ENCODE data around the gene SMIM41. TPM values are rescaled to one million over a fixed set of nuclear protein-coding genes. Genes with fewer than 3 reads are reported as not detected.

Gene SMIM41
- total and polyA plus RNA-seq, 2 donors (not counting 1 experiment from before 2014, with no cell fraction given), result 2.0 to 4.8 TPM

DNA sequence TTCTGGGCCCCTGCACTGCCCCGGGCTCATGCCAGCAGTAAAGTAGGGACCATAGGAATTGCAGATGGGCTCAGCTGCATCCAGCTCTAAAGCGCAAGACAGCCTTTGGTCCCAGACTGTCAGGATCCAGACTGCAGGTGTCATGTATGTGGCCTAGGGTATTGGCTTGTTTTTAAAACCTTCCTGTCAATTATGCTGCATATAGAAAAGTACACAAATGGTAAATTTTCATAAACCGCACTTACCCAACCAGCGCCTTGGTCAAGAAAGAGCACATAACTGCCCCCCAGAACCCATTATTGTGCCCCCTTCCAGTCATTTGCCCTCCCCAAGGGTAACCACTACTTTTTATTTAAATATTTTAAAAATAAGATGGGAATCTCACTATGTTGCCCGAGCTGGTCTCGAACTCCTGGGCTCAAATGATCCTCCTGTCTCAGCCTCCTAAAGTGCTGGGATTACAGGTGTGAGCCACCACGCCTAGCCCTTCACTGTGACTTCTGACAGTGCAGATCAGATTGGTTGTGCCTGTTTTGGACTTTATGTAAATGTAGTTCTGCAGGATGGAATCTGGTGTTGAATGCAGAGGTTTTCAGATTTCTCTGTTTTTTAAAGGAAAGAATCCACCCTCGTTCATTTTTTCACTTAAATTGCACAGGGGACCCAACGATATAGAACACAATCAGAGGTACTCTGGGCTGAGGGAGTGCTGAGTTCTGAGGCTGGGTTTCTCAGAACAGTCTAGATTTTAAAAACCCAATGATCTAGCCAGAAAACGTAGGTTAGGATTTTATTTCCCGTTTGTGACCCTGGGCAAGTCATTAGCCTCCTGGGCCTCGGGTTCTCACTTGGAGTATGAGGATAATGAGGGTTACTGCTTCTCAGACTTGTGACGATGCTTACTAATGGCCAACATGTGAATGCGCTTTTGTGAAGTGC is 21.6 kb upstream of the SMIM41 start:
- no peak overlapping the region for H3K9ac ChIP-seq (ENCODE audit: insufficient read depth, low read length)
- no peaks in the 10 kb centered on the region for H3K4me1 ChIP-seq (ENCODE audit: control insufficient read depth, extremely low read depth, insufficient read depth, low read length)
- H3K36me3 ChIP-seq (ENCODE audit: control insufficient read depth, insufficient read depth, low read length), result peaks cover 10% of the 10 kb centered on the region
- no peak overlapping the region for H3K27ac ChIP-seq (ENCODE audit: insufficient read depth, low read length)
- TF ChIP-seq EZH2 (IDR thresholded peaks at IDR 0.05; ENCODE audit: low read length, missing control alignments), result no peak
- TF ChIP-seq, protein P1, sequence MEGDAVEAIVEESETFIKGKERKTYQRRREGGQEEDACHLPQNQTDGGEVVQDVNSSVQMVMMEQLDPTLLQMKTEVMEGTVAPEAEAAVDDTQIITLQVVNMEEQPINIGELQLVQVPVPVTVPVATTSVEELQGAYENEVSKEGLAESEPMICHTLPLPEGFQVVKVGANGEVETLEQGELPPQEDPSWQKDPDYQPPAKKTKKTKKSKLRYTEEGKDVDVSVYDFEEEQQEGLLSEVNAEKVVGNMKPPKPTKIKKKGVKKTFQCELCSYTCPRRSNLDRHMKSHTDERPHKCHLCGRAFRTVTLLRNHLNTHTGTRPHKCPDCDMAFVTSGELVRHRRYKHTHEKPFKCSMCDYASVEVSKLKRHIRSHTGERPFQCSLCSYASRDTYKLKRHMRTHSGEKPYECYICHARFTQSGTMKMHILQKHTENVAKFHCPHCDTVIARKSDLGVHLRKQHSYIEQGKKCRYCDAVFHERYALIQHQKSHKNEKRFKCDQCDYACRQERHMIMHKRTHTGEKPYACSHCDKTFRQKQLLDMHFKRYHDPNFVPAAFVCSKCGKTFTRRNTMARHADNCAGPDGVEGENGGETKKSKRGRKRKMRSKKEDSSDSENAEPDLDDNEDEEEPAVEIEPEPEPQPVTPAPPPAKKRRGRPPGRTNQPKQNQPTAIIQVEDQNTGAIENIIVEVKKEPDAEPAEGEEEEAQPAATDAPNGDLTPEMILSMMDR (conservative IDR thresholded peaks at IDR 0.05 in 1 of 2, IDR thresholded peaks at IDR 0.05 in 1 of 2; ENCODE audit: low read depth in 1 of 2, low read length in 2 of 2), result no peak
- H3K9me3 ChIP-seq (ENCODE audit: control insufficient read depth, insufficient read depth, low read depth, low read length), result no peaks in the 10 kb centered on the region
- no peak overlapping the region for H3K4me2 ChIP-seq (ENCODE audit: extremely low read depth, insufficient read depth, low read length)
- H4K20me1 ChIP-seq (ENCODE audit: control insufficient read depth, extremely low read depth, insufficient read depth, low read length), result no peaks in the 10 kb centered on the region
- peak in 1 of 2 donors; percentile 24 for DNase-seq (ENCODE audit: low read depth in 2 of 2)
- no peaks in the 10 kb centered on the region for H3K27me3 ChIP-seq (ENCODE audit: control insufficient read depth, insufficient read depth, low read length)
- no peak overlapping the region for H2AFZ ChIP-seq (ENCODE audit: low read length)
- no peaks in the 10 kb centered on the region for H3K79me2 ChIP-seq (ENCODE audit: control insufficient read depth, insufficient read depth, low read length)
- no peak overlapping the region for H3K4me3 ChIP-seq (replicated peaks in 1 of 4; ENCODE audit: control extremely low read depth in 1 of 4, insufficient read depth in 1 of 4, low read depth in 3 of 4, low read length in 4 of 4)

DNA sequence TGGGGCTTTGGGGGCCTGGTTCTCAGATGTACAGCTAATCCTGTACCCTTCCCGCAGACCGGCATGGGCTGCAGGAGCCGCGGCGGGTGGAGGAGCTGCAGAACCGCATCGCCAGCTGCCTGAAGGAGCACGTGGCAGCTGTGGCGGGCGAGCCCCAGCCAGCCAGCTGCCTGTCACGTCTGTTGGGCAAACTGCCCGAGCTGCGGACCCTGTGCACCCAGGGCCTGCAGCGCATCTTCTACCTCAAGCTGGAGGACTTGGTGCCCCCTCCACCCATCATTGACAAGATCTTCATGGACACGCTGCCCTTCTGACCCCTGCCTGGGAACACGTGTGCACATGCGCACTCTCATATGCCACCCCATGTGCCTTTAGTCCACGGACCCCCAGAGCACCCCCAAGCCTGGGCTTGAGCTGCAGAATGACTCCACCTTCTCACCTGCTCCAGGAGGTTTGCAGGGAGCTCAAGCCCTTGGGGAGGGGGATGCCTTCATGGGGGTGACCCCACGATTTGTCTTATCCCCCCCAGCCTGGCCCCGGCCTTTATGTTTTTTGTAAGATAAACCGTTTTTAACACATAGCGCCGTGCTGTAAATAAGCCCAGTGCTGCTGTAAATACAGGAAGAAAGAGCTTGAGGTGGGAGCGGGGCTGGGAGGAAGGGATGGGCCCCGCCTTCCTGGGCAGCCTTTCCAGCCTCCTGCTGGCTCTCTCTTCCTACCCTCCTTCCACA is 20.7 kb upstream of the SMIM41 start:
- DNase-seq (ENCODE audit: low read depth in 2 of 2), result peak in 1 of 2 donors; percentile 47
- no peak overlapping the region for H3K4me3 ChIP-seq (replicated peaks in 1 of 4; ENCODE audit: control extremely low read depth in 1 of 4, insufficient read depth in 1 of 4, low read depth in 3 of 4, low read length in 4 of 4)
- H3K4me2 ChIP-seq (ENCODE audit: extremely low read depth, insufficient read depth, low read length), result no peak overlapping the region
- H3K36me3 ChIP-seq (ENCODE audit: control insufficient read depth, insufficient read depth, low read length), result peaks cover 10% of the 10 kb centered on the region
- H3K27me3 ChIP-seq (ENCODE audit: control insufficient read depth, insufficient read depth, low read length), result no peaks in the 10 kb centered on the region
- TF ChIP-seq, protein P1 (conservative IDR thresholded peaks at IDR 0.05 in 1 of 2, IDR thresholded peaks at IDR 0.05 in 1 of 2; ENCODE audit: low read depth in 1 of 2, low read length in 2 of 2), result no peak
- TF ChIP-seq EZH2 (IDR thresholded peaks at IDR 0.05; ENCODE audit: low read length, missing control alignments), result no peak
- peaks cover 2% of the 10 kb centered on the region for H3K4me1 ChIP-seq (ENCODE audit: control insufficient read depth, extremely low read depth, insufficient read depth, low read length)
- H3K9ac ChIP-seq (ENCODE audit: insufficient read depth, low read length), result no peak overlapping the region
- H4K20me1 ChIP-seq (ENCODE audit: control insufficient read depth, extremely low read depth, insufficient read depth, low read length), result no peaks in the 10 kb centered on the region
- H2AFZ ChIP-seq (ENCODE audit: low read length), result no peak overlapping the region
- H3K27ac ChIP-seq (ENCODE audit: insufficient read depth, low read length), result no peak overlapping the region
- no peaks in the 10 kb centered on the region for H3K9me3 ChIP-seq (ENCODE audit: control insufficient read depth, insufficient read depth, low read depth, low read length)
- no peaks in the 10 kb centered on the region for H3K79me2 ChIP-seq (ENCODE audit: control insufficient read depth, insufficient read depth, low read length)
